CMK (cell line): ENCODE results near the gene PYY.
"Not testable (repeated sequence)": the region's sequence is repeated elsewhere in the genome, so short reads cannot be mapped to it uniquely, and the experiment has no call there.

Experiments
- DNase-seq: peaks from one replicate; pipeline ENCODE4 v3.0.0-alpha.2; 2010; ENCODE audit warnings: low read depth

The PYY gene

GRCh38 chr17:43978078-43978477 is 24.3 kb upstream of the PYY start:
- DNase-seq = no peak

- no peak for DNase-seq
Measured at GRCh38 chr17:43976963-43977837, 23.5 kb upstream of the PYY start.

GRCh38 chr17:43975898-43976297 is 22.2 kb upstream of the PYY start:
- no peak for DNase-seq

GRCh38 chr17:43974382-43975266 is 20.9 kb upstream of the PYY start:
- no peak for DNase-seq

GRCh38 chr17:43972444-43973212 is 18.9 kb upstream of the PYY start:
- DNase-seq = not testable (repeated sequence)

GRCh38 chr17:43971436-43971835 is 17.7 kb upstream of the PYY start:
- DNase-seq = not testable (repeated sequence)

GRCh38 chr17:43970366-43970765 is 16.6 kb upstream of the PYY start:
- no peak for DNase-seq

- DNase-seq = no peak
Measured at GRCh38 chr17:43967251-43967875, 13.6 kb upstream of the PYY start.

GRCh38 chr17:43966276-43966675 is 12.5 kb upstream of the PYY start:
- DNase-seq = no peak

- DNase-seq = no peak
Measured at GRCh38 chr17:43962479-43962878, 8.7 kb upstream of the PYY start.

GRCh38 chr17:43961954-43962353 is 8.2 kb upstream of the PYY start:
- no peak for DNase-seq

GRCh38 chr17:43961292-43961691 is 7.6 kb upstream of the PYY start:
- not testable (repeated sequence) for DNase-seq

- no peak for DNase-seq
Measured at GRCh38 chr17:43958748-43959352, 5.1 kb upstream of the PYY start.

GRCh38 chr17:43956222-43956621 is 2.5 kb upstream of the PYY start:
- DNase-seq = no peak

- DNase-seq = no peak
Measured at GRCh38 chr17:43952724-43953666, 745 bp downstream of the PYY start.

GRCh38 chr17:43952351-43952723 is 1.4 kb downstream of the PYY start:
- DNase-seq = no peak

- DNase-seq = no peak
Measured at GRCh38 chr17:43951750-43952149, 2.0 kb downstream of the PYY start.

- no peak for DNase-seq
Measured at GRCh38 chr17:43950554-43950953, 3.2 kb downstream of the PYY start.

GRCh38 chr17:43949781-43950180 is 4.0 kb downstream of the PYY start:
- no peak for DNase-seq

- no peak for DNase-seq
Measured at GRCh38 chr17:43946781-43947180, 7.0 kb downstream of the PYY start.
